Natural killer cell (primary cell): ENCODE measurements around the gene ATP5MG. TPM values are rescaled to one million over a fixed set of nuclear protein-coding genes. Genes with fewer than 3 reads are reported as not detected.
A peak's percentile ranks its signal among the peaks of the same experiment; 100 is the strongest.
"Not testable (repeated sequence)": the region's sequence is repeated elsewhere in the genome, so short reads cannot be mapped to it uniquely, and the experiment has no call there.

ENCODE experiments used
- ATAC-seq, 3 donors: fragments of 150-1000 bp in 2 of 3; fragments of 200-7000 bp in 1 of 3; cut with Tn5 transposase; 1 replicate in 1 of 3; 2 replicates in 2 of 3; pipeline ENCODE4 v1.10.0; 2021; ENCODE audit warnings: mild to moderate bottlenecking in 2 of 3, moderate library complexity in 2 of 3
- DNase-seq, 2 donors: peaks; one replicate each; pipeline versions ENCODE4 v3.0.0 to v3.0.0-alpha.2; 2013 to 2021; ENCODE audit warnings: mixed read lengths in 1 of 2
- H3K27ac ChIP-seq: one replicate; pipeline ENCODE4 v1.5.1; 2013; ENCODE audit warnings: mild to moderate bottlenecking, low read length
- H3K27me3 ChIP-seq: one replicate; pipeline ENCODE4 v1.6.1; 2013; ENCODE audit warnings: low read length; ENCODE audit not compliant: control insufficient read depth, insufficient read depth
- H3K36me3 ChIP-seq: one replicate; pipeline ENCODE4 v1.6.1; 2013; ENCODE audit warnings: low read length; ENCODE audit not compliant: control insufficient read depth, insufficient read depth
- H3K4me1 ChIP-seq: one replicate; pipeline ENCODE4 v1.6.1; 2013; ENCODE audit warnings: low read length; ENCODE audit not compliant: control insufficient read depth, insufficient read depth
- H3K4me3 ChIP-seq: one replicate; pipeline ENCODE4 v1.5.1; 2013; ENCODE audit warnings: low read length
- H3K9me3 ChIP-seq: one replicate; pipeline ENCODE4 v1.6.1; 2013; ENCODE audit warnings: low read length; ENCODE audit not compliant: control insufficient read depth, insufficient read depth
- H3K27ac Mint-ChIP-seq, 2 donors: one replicate each; pipeline ENCODE4 v1.8.0; 2022; ENCODE audit warnings: mild to moderate bottlenecking in 2 of 2, mixed read lengths in 2 of 2, moderate library complexity in 1 of 2
- H3K27me3 Mint-ChIP-seq, 2 donors: one replicate each; pipeline ENCODE4 v1.8.0; 2022; ENCODE audit warnings: low read depth in 2 of 2, mixed read lengths in 2 of 2
- H3K36me3 Mint-ChIP-seq: one replicate; pipeline ENCODE4 v1.8.0; 2022; ENCODE audit warnings: mixed read lengths
- H3K4me1 Mint-ChIP-seq, 2 donors: one replicate each; pipeline ENCODE4 v1.8.0; 2022; ENCODE audit warnings: mixed read lengths in 2 of 2
- H3K4me3 Mint-ChIP-seq: one replicate; pipeline ENCODE4 v1.8.0; 2022; ENCODE audit warnings: mild to moderate bottlenecking, moderate library complexity, mixed read lengths
- H3K9me3 Mint-ChIP-seq, 2 donors: one replicate each; pipeline ENCODE4 v1.8.0; 2022; ENCODE audit warnings: mixed read lengths in 2 of 2
- WGBS: methylation state at CpG from one replicate; pipeline ENCODE4 v1.1.7; 2013; ENCODE audit warnings: missing lambda C conversion rate; ENCODE audit not compliant: insufficient coverage; 5-methylcytosine and 5-hydroxymethylcytosine counted together
- intact Hi-C: fragments of 100-400 bp; cut with micrococcal nuclease; formaldehyde crosslinking; loops from one replicate; pipeline ENCODE4 v1.14.2; 2022
- total RNA-seq, 4 donors: library from RNA; stranded (reverse); fragments of 120-200 nt in 1 of 4; gene quantifications; one replicate each; pipeline versions ENCODE4 v1.2.3 to v1.2.4, GENCODE V29; 2013 to 2022
- TF ChIP-seq, protein P1 (sequence below): fragments of 200-600 bp; IDR thresholded peaks from one replicate; pipeline ENCODE4 v1.8.0; 2022; ENCODE audit warnings: antibody characterized with exemption

Gene ATP5MG
- total RNA-seq, 3 donors from 2014 or later (not counting 1 experiment from before 2014, with no cell fraction given), result 90.3 to 135 (median 107) TPM

DNA sequence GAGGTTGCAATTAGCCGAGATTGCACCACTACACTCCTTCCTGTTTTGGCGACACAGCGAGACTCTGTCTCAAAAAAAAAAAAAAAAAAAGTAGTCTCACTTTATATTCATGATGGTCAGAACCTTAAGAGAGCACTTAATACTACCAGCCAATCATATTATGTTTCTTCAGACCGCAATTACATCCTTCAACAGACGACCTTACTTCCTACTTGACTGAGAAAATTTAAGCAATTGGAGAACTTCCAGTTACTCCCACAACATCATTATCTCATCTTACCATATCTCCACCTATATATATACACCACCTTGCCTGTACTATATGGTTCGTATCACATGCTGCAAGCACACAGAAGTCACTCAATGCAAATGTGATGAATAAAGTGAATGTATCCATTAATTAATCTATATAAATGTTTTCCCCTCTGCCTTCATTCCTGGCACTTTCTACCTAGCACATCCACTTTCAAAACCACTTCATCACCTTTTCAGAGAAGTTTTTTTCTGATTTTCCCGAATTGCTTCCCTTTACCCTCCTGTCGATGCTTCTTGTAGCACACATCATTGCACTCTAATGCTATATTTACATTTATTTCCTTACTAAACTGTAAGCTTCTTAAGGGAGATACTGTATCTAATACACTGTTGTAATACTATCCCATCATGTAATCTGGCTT lies 13.8 kb downstream of the ATP5MG start:
- H3K36me3 ChIP-seq, result no peaks in the 10 kb centered on the region
- H3K36me3 Mint-ChIP-seq, result no peaks in the 10 kb centered on the region
- H3K27me3 ChIP-seq, result no peaks in the 10 kb centered on the region
- 46% methylated on average over 7 of the region's 8 CpGs for whole genome bisulfite sequencing
- DNase-seq, result no peak
- ATAC-seq, result no peak
- TF ChIP-seq, protein P1, sequence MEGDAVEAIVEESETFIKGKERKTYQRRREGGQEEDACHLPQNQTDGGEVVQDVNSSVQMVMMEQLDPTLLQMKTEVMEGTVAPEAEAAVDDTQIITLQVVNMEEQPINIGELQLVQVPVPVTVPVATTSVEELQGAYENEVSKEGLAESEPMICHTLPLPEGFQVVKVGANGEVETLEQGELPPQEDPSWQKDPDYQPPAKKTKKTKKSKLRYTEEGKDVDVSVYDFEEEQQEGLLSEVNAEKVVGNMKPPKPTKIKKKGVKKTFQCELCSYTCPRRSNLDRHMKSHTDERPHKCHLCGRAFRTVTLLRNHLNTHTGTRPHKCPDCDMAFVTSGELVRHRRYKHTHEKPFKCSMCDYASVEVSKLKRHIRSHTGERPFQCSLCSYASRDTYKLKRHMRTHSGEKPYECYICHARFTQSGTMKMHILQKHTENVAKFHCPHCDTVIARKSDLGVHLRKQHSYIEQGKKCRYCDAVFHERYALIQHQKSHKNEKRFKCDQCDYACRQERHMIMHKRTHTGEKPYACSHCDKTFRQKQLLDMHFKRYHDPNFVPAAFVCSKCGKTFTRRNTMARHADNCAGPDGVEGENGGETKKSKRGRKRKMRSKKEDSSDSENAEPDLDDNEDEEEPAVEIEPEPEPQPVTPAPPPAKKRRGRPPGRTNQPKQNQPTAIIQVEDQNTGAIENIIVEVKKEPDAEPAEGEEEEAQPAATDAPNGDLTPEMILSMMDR, result no peak
- H3K9me3 Mint-ChIP-seq, result no peaks in the 10 kb centered on the region
- no peak overlapping the region for H3K27ac Mint-ChIP-seq
- H3K27ac ChIP-seq, result no peak overlapping the region
- no peaks in the 10 kb centered on the region for H3K27me3 Mint-ChIP-seq
- no peak overlapping the region for H3K4me3 ChIP-seq
- peaks cover 5 to 10% of the 10 kb centered on the region in 2 donors for H3K4me1 Mint-ChIP-seq
- H3K4me1 ChIP-seq, result no peaks in the 10 kb centered on the region
- H3K9me3 ChIP-seq, result no peaks in the 10 kb centered on the region
- no peak overlapping the region for H3K4me3 Mint-ChIP-seq
- intact Hi-C loops, result no loop called here

DNA sequence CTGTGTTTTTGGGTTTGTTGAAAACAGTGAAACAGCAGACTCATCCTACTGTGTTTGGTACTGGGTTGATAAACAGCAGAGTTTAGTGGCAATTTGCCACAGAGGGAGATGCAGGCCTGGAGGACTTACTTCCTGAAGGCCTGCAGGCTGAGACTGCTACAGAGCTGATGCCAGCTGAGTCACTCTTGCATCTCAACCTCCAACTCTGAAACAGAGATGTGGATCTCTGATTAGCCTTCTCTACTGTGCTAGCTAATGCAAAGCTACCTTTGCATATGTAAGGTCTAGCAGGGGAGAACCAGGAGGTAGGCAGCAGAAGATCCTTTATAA lies 14.3 kb downstream of the ATP5MG start:
- no peaks in the 10 kb centered on the region for H3K9me3 ChIP-seq
- peak in 1 of 2 donors; percentile 18 for DNase-seq
- H3K4me3 ChIP-seq, result no peak overlapping the region
- peaks cover 0 to 6% of the 10 kb centered on the region in 2 donors for H3K4me1 Mint-ChIP-seq
- TF ChIP-seq, protein P1, result no peak
- H3K36me3 Mint-ChIP-seq, result no peaks in the 10 kb centered on the region
- H3K27me3 ChIP-seq, result no peaks in the 10 kb centered on the region
- no peaks in the 10 kb centered on the region for H3K9me3 Mint-ChIP-seq
- no peak overlapping the region for H3K27ac Mint-ChIP-seq
- ATAC-seq, result peak in 2 of 3 donors; percentile 29 to 86
- no peaks in the 10 kb centered on the region for H3K4me1 ChIP-seq
- H3K36me3 ChIP-seq, result no peaks in the 10 kb centered on the region
- intact Hi-C loops, result no loop called here
- H3K27me3 Mint-ChIP-seq, result no peaks in the 10 kb centered on the region
- H3K27ac ChIP-seq, result no peak overlapping the region
- H3K4me3 Mint-ChIP-seq, result no peak overlapping the region

- H3K27me3 ChIP-seq, H3K27ac ChIP-seq, H3K9me3 ChIP-seq, H3K4me3 ChIP-seq, DNase-seq, H3K9me3 Mint-ChIP-seq, H3K36me3 ChIP-seq, ATAC-seq, H3K27me3 Mint-ChIP-seq, H3K36me3 Mint-ChIP-seq, H3K27ac Mint-ChIP-seq, H3K4me1 ChIP-seq, H3K4me1 Mint-ChIP-seq, intact Hi-C loops, H3K4me3 Mint-ChIP-seq: not testable (repeated sequence)
Measured at GRCh38 chr11:118416900-118417299, 15.5 kb downstream of the ATP5MG start.

DNA sequence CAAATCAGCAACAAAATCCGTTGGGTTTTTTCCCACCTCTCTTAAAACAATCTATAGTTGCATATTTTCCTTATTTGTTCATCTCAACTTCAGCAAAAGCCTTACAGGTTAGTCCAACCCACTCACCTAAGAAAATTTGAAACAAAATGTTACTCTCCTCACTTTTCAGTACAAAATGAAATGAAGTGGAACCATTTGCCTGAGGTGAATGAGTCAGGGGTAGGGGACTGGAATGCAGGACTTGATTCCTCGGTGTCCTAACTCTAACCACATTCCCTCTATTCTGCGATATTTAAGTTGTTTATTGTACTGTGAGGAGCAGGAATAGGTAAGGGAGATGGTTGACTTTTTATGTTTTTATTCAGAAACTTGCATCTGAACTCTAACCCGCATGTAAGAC lies 16.4 kb downstream of the ATP5MG start:
- intact Hi-C loops, result no loop called here
- no peaks in the 10 kb centered on the region for H3K9me3 ChIP-seq
- no peak for ATAC-seq
- TF ChIP-seq, protein P1, result no peak
- no peak overlapping the region for H3K27ac ChIP-seq
- no peaks in the 10 kb centered on the region for H3K4me1 ChIP-seq
- H3K36me3 ChIP-seq, result no peaks in the 10 kb centered on the region
- WGBS, result 90% methylated on average over 3 of the region's 4 CpGs
- no peaks in the 10 kb centered on the region for H3K27me3 Mint-ChIP-seq
- peaks cover 0 to 6% of the 10 kb centered on the region in 2 donors for H3K4me1 Mint-ChIP-seq
- H3K27me3 ChIP-seq, result no peaks in the 10 kb centered on the region
- H3K4me3 ChIP-seq, result no peak overlapping the region
- H3K4me3 Mint-ChIP-seq, result no peak overlapping the region
- no peak overlapping the region for H3K27ac Mint-ChIP-seq
- DNase-seq, result no peak
- H3K36me3 Mint-ChIP-seq, result no peaks in the 10 kb centered on the region
- H3K9me3 Mint-ChIP-seq, result no peaks in the 10 kb centered on the region
